BE2C (cell line): ENCODE data around the gene GAS2.

Experiments
- DNase-seq: peaks from one replicate; pipeline ENCODE4 v3.0.0-alpha.2; 2020
- H3K27me3 ChIP-seq: fragments of 250-450 bp; sonication (Bioruptor Pico); 2 replicates; pipeline ENCODE4 v1.5.1; 2020; ENCODE audit warnings: mild to moderate bottlenecking
- H3K36me3 ChIP-seq: fragments of 250-450 bp; sonication (Bioruptor Pico); 2 replicates; pipeline ENCODE4 v1.5.1; 2020; ENCODE audit warnings: mild to moderate bottlenecking
- H3K4me1 ChIP-seq: fragments of 250-450 bp; sonication (Bioruptor Pico); 2 replicates; pipeline ENCODE4 v1.5.1; 2020
- H3K4me3 ChIP-seq: 2 replicates; pipeline ENCODE4 v1.5.1; 2011; ENCODE audit warnings: low read depth, low read length
- H3K9me3 ChIP-seq: fragments of 250-450 bp; sonication (Bioruptor Pico); 2 replicates; pipeline ENCODE4 v1.5.1; 2020
- TF ChIP-seq, protein P1 (sequence below): IDR thresholded peaks from 2 replicates; pipeline ENCODE4 v1.5.1; 2012; ENCODE audit warnings: mild to moderate bottlenecking, low read depth, low read length

The GAS2 gene

DNA sequence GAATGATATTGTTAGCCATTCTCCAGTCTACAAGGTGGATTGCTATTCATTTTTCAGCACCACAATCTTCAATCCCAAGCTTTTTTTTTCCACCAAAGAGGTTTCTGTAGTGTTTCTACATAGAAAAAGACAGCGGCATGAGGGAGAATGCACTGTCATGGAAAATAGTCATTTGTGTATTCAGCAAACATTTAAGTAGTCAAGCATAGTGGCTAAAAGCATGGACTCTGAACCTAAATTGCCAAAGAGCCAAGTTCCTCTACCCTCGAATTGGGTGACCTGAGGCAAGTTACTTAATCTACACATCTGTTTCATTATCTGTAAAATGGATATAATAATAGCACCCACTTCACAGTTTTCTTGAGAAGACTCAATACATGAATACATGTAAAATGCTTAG is 14.2 kb downstream of the GAS2 start:
- H3K36me3 ChIP-seq: no peaks in the 10 kb centered on the region
- no peaks in the 10 kb centered on the region for H3K4me1 ChIP-seq
- H3K9me3 ChIP-seq: no peaks in the 10 kb centered on the region
- H3K27me3 ChIP-seq: no peaks in the 10 kb centered on the region
- DNase-seq: no peak
- TF ChIP-seq, protein P1, sequence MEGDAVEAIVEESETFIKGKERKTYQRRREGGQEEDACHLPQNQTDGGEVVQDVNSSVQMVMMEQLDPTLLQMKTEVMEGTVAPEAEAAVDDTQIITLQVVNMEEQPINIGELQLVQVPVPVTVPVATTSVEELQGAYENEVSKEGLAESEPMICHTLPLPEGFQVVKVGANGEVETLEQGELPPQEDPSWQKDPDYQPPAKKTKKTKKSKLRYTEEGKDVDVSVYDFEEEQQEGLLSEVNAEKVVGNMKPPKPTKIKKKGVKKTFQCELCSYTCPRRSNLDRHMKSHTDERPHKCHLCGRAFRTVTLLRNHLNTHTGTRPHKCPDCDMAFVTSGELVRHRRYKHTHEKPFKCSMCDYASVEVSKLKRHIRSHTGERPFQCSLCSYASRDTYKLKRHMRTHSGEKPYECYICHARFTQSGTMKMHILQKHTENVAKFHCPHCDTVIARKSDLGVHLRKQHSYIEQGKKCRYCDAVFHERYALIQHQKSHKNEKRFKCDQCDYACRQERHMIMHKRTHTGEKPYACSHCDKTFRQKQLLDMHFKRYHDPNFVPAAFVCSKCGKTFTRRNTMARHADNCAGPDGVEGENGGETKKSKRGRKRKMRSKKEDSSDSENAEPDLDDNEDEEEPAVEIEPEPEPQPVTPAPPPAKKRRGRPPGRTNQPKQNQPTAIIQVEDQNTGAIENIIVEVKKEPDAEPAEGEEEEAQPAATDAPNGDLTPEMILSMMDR: no peak
- H3K4me3 ChIP-seq: no peak overlapping the region

DNA sequence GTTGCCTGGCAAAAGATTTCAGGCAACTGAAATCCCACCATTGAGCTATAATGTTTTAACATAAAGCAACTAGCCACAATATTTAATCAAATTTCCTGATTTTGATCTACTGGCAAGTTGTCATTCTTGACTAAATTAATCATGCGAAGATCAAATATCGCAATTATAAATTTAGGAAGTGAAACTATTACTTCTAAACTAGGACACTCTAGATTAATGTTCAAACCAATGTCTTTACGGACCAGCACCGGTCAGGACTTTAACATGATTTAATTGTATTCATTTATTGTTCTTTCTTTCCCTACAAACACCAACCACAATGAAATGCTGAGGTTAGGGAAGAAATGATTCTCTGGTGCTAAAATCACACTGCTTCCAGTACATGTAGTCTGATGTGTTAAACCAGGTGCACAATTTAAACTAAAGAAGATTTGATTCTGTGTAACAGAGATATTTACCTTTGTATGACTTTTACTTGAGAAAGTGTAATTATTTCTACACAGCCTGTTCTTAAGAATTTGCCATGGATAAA is 14.9 kb downstream of the GAS2 start:
- TF ChIP-seq, protein P1: no peak
- no peaks in the 10 kb centered on the region for H3K4me1 ChIP-seq

DNA sequence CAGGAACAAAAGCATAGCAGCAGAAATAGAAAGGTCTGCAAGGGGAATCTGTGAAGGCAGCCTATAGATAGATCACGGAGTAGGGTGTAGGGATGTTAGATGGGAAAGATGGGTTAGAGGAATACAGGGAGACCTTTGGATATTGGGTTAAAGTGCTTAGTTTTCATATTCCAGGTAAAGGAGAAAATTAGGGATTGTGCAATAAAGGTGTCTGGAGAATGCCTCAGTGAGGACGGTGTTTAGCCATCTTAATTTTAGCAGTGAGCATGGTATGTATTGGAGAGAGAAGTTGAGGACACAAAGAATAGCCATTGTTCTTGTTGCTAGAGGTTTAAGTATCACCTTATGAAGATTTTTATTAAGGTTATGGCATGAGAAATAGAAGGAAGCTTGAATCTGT is 17.7 kb downstream of the GAS2 start:
- no peaks in the 10 kb centered on the region for H3K27me3 ChIP-seq

More for the DNA sequence above, 14.9 kb downstream of the GAS2 start:
- H3K27me3 ChIP-seq: no peaks in the 10 kb centered on the region
- no peak overlapping the region for H3K4me3 ChIP-seq
- DNase-seq: no peak
- H3K36me3 ChIP-seq: no peaks in the 10 kb centered on the region
- no peaks in the 10 kb centered on the region for H3K9me3 ChIP-seq

DNA sequence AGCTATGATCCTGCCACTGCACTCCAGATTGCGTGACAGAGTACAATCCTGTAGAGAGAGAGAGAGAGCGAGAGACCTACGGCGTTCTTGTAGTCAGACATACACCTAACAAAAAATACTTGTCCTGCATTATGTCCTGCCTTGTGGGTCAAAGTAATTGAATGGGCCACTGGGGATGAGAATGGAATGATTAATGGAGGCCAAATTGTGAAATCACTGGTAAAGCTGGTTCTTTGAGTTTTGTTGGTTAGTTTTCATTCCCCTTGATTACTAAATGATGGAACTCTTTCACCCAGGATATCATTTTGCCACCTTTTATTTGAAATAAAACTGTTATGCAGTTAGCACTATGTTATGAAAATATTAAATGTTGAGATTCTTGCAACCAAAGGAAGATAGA is 18.7 kb downstream of the GAS2 start:
- no peak for DNase-seq
- Histone ChIP-seq H3K4me3 (no peak overlapping the region), H3K27me3 (no peaks in the 10 kb centered on the region), H3K4me1 (no peaks in the 10 kb centered on the region), H3K36me3 (no peaks in the 10 kb centered on the region), H3K9me3 (no peaks in the 10 kb centered on the region)
- TF ChIP-seq, protein P1: no peak

More for the DNA sequence above, 17.7 kb downstream of the GAS2 start:
- TF ChIP-seq, protein P1: no peak
- Histone ChIP-seq H3K36me3 (no peaks in the 10 kb centered on the region), H3K9me3 (no peaks in the 10 kb centered on the region), H3K4me3 (no peak overlapping the region), H3K4me1 (no peaks in the 10 kb centered on the region)
- DNase-seq: no peak

DNA sequence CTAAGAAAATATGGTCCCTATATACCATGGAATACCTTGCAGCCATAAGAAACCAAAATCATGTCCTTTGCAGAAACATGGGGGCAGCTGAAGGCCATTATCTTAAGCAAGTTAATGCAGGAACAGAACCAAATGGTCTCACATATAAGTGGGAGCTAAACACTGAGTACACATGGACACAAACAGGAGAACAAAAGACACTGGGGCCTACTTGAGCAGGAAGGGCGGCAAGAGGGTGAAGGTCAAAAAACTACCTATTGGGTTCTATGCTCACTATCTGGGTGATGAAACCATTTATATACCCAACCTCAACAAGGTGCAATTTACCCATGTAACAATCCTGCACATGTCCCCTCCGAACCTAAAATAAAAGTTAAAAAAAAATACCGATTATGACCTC is 22.5 kb downstream of the GAS2 start:
- DNase-seq: no peak
- TF ChIP-seq, protein P1: no peak

DNA sequence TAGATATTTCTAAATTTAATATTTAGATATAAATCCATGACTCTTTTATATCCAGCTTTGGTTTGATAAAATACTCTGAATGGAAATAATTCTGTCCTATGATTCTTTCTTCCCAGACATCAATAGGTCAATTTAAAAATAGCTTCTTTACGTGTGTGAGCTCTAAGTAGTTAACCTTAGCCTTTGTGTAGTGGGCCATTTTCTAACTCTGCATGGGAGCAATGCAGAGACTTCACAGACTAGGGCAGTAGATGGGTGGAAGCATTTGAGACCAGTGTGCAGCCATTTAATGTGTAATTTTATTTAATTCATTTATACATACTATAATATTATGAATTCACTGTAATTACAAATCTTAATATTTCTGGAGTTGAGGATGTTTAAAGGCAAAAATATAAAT is 23.8 kb downstream of the GAS2 start:
- TF ChIP-seq, protein P1: no peak
- no peaks in the 10 kb centered on the region for H3K4me1 ChIP-seq
- DNase-seq: no peak

More for the DNA sequence above, 22.5 kb downstream of the GAS2 start:
- Histone ChIP-seq H3K9me3 (no peaks in the 10 kb centered on the region), H3K36me3 (no peaks in the 10 kb centered on the region), H3K4me1 (no peaks in the 10 kb centered on the region), H3K4me3 (no peak overlapping the region), H3K27me3 (no peaks in the 10 kb centered on the region)

More for the DNA sequence above, 23.8 kb downstream of the GAS2 start:
- no peaks in the 10 kb centered on the region for H3K27me3 ChIP-seq
- no peaks in the 10 kb centered on the region for H3K36me3 ChIP-seq
- H3K4me3 ChIP-seq: no peak overlapping the region
- no peaks in the 10 kb centered on the region for H3K9me3 ChIP-seq
